ENCODE measurements around the gene SORT1.
"Not testable (repeated sequence)": the region's sequence is repeated elsewhere in the genome, so short reads cannot be mapped to it uniquely, and the experiment has no call there.

GRCh38 chr1:109445949-109446695, 48.4 kb upstream of the SORT1 start:
- not testable (repeated sequence) for TF ChIP-seq CTCF (conservative IDR thresholded peaks at IDR 0.05); ZFX (IDR thresholded peaks at IDR 0.05)

Data from C4-2B (cell line).